PC-9 (cell line): ENCODE results near the gene KCNJ14. TPM values are rescaled to one million over a fixed set of nuclear protein-coding genes. Genes with fewer than 3 reads are reported as not detected.

ENCODE experiments used
- BruUV-seq: library from RNA; stranded (reverse); fragments of 400-500 nt; replicated peaks from 2 replicates; lab custom pipeline; 2021; lab: Mats Ljungman, UMichigan
- CTCF ChIA-PET: fragments of 300-600 bp; sonication (Branson Sonifier 250); formaldehyde crosslinking; loops from one replicate; lab custom pipeline; 2022; ENCODE audit warnings: antibody characterized with exemption; lab: Charles Lee
- POLR2A ChIA-PET: fragments of 300-600 bp; sonication (Branson Sonifier 250); formaldehyde crosslinking; loops from one replicate; lab custom pipeline; 2022; ENCODE audit warnings: antibody characterized with exemption; ENCODE audit not compliant: unreplicated experiment; lab: Charles Lee
- DNase-seq, 2 experiments: peaks; one replicate each; pipeline versions ENCODE4 v3.0.0 to v3.0.0-alpha.2; 2015 to 2022; ENCODE audit warnings: mixed read lengths in 1 of 2
- H2AFZ ChIP-seq: fragments of 200-600 bp; sonication (generic); 2 replicates; pipeline ENCODE4 v1.8.1; 2017; ENCODE audit warnings: antibody characterized with exemption
- H3F3A ChIP-seq: fragments of 200-600 bp; sonication (generic); 2 replicates; pipeline ENCODE4 v1.8.1; 2017; ENCODE audit warnings: antibody characterized with exemption, mild to moderate bottlenecking, low read depth; ENCODE audit not compliant: insufficient read depth
- H3K27ac ChIP-seq: fragments of 200-600 bp; sonication (generic); 2 replicates; pipeline ENCODE4 v1.6.1; 2016; ENCODE audit warnings: mixed run types
- H3K27me3 ChIP-seq: fragments of 200-600 bp; sonication (generic); 2 replicates; pipeline ENCODE4 v1.6.1; 2016; ENCODE audit warnings: low read depth, mixed run types; ENCODE audit not compliant: insufficient read depth
- H3K36me3 ChIP-seq: fragments of 200-600 bp; sonication (generic); 2 replicates; pipeline ENCODE4 v1.6.1; 2016; ENCODE audit warnings: low read depth, mixed run types
- H3K4me1 ChIP-seq: fragments of 200-600 bp; sonication (generic); replicated peaks from 2 replicates; pipeline ENCODE4 v1.6.1; 2016; ENCODE audit warnings: mixed run types; ENCODE audit not compliant: insufficient read depth
- H3K4me2 ChIP-seq: fragments of 200-600 bp; sonication (generic); 2 replicates; pipeline ENCODE4 v1.6.1; 2017; ENCODE audit warnings: mixed run types
- H3K4me3 ChIP-seq: fragments of 200-600 bp; sonication (generic); 2 replicates; pipeline ENCODE4 v1.6.1; 2016; ENCODE audit warnings: mixed run types
- H3K79me2 ChIP-seq: fragments of 200-600 bp; sonication (generic); 2 replicates; pipeline ENCODE4 v1.6.1; 2017; ENCODE audit warnings: low read depth, mixed run types
- H3K9me2 ChIP-seq: fragments of 200-600 bp; sonication (generic); 2 replicates; pipeline ENCODE4 v1.8.1; 2017; ENCODE audit warnings: mild to moderate bottlenecking; ENCODE audit not compliant: insufficient read depth
- H3K9me3 ChIP-seq: fragments of 200-600 bp; sonication (generic); 2 replicates; pipeline ENCODE4 v1.8.1; 2016; ENCODE audit warnings: low read depth; ENCODE audit not compliant: insufficient read depth
- H4K20me1 ChIP-seq: fragments of 200-600 bp; sonication (generic); 2 replicates; pipeline ENCODE4 v1.8.1; 2017; ENCODE audit not compliant: insufficient read depth
- EZH2 ChIP-seq: fragments of 200-600 bp; sonication (generic); IDR thresholded peaks from 2 replicates; pipeline ENCODE4 v1.8.0; 2017; ENCODE audit warnings: antibody characterized with exemption, low read depth
- intact Hi-C: fragments of 100-400 bp; cut with micrococcal nuclease; formaldehyde crosslinking; loops from one replicate; pipeline ENCODE4 v1.10.0; 2022; ENCODE audit not compliant: unreplicated experiment
- total RNA-seq: library from RNA; stranded (reverse); gene quantifications from 2 replicates; pipeline ENCODE4 v1.2.3, GENCODE V29; 2021
- TF ChIP-seq, protein P1 (sequence below): fragments of 200-600 bp; sonication (generic); conservative IDR thresholded peaks from 2 replicates; pipeline ENCODE4 v1.6.1; 2017; ENCODE audit warnings: mixed run types, antibody characterized with exemption, mild to moderate bottlenecking, moderate library complexity

KCNJ14 gene
- total RNA-seq, 1 experiment from 2014 or later: 5.4 TPM

- H3K27me3 ChIP-seq: no peaks in the 10 kb centered on the region
- intact Hi-C loops: loop anchor here (2.0 to 10.0 kb wide), 3 partner anchors 97 to 475 kb away; partner anchors contain the start of genes FTL, GRIN2D and KDELR1
- no peaks in the 10 kb centered on the region for H3K9me2 ChIP-seq
- no peaks in the 10 kb centered on the region for H3K36me3 ChIP-seq
- peak; percentile 70 to 81 for DNase-seq
- TF ChIP-seq, protein P1, sequence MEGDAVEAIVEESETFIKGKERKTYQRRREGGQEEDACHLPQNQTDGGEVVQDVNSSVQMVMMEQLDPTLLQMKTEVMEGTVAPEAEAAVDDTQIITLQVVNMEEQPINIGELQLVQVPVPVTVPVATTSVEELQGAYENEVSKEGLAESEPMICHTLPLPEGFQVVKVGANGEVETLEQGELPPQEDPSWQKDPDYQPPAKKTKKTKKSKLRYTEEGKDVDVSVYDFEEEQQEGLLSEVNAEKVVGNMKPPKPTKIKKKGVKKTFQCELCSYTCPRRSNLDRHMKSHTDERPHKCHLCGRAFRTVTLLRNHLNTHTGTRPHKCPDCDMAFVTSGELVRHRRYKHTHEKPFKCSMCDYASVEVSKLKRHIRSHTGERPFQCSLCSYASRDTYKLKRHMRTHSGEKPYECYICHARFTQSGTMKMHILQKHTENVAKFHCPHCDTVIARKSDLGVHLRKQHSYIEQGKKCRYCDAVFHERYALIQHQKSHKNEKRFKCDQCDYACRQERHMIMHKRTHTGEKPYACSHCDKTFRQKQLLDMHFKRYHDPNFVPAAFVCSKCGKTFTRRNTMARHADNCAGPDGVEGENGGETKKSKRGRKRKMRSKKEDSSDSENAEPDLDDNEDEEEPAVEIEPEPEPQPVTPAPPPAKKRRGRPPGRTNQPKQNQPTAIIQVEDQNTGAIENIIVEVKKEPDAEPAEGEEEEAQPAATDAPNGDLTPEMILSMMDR: peak; percentile 97
- TF ChIP-seq EZH2: no peak
- no TSS peak for BruUV-seq
- H3K27ac ChIP-seq: no peak overlapping the region
- H3K4me1 ChIP-seq: peaks cover 57% of the 10 kb centered on the region
- no peak overlapping the region for H3K4me3 ChIP-seq
- H3K9me3 ChIP-seq: no peaks in the 10 kb centered on the region
- H3K4me2 ChIP-seq: peak overlapping the region; percentile 68
- H4K20me1 ChIP-seq: no peaks in the 10 kb centered on the region
- POLR2A ChIA-PET: interaction anchor here (0.5 to 0.8 kb wide), 4 partner anchors 8 to 503 kb away, joined by 3 to 12 read pairs (median 4); no protein-coding TSS in a partner anchor
- CTCF ChIA-PET: interaction anchor here (0.6 to 1.5 kb wide), 5 partner anchors 13 to 249 kb away, joined by 3 to 10 read pairs (median 3); no protein-coding TSS in a partner anchor
- peaks cover 65% of the 10 kb centered on the region for H3F3A ChIP-seq
- H2AFZ ChIP-seq: no peak overlapping the region
- peaks cover 8% of the 10 kb centered on the region; the same call in 1 of the 2 replicates for H3K79me2 ChIP-seq
Observed at GRCh38 chr19:48489608-48490216, 34.3 kb downstream of the KCNJ14 start.

- Histone ChIP-seq H3K4me2 (peak overlapping the region; percentile 68), H3K9me2 (no peaks in the 10 kb centered on the region), H3K27ac (peak overlapping the region; percentile 43), H3K4me1 (peaks cover 57% of the 10 kb centered on the region), H3K9me3 (no peaks in the 10 kb centered on the region), H2AFZ (no peak overlapping the region), H3K36me3 (no peaks in the 10 kb centered on the region), H3K4me3 (peak overlapping the region; percentile 37; the same call in 1 of the 2 replicates), H3K79me2 (peaks cover 15% of the 10 kb centered on the region; the same call in 1 of the 2 replicates), H4K20me1 (no peaks in the 10 kb centered on the region), H3K27me3 (no peaks in the 10 kb centered on the region), H3F3A (peaks cover 68% of the 10 kb centered on the region)
- no peak for TF ChIP-seq EZH2
- TF ChIP-seq, protein P1: no peak
- DNase-seq: no peak
- BruUV-seq: no TSS peak
- ChIA-PET CTCF (no interaction called here), POLR2A (no interaction called here)
- intact Hi-C loops: no loop called here
Observed at GRCh38 chr19:48490981-48491792, 35.8 kb downstream of the KCNJ14 start.

GRCh38 chr19:48491793-48492123 is 36.4 kb downstream of the KCNJ14 start:
- DNase-seq: no peak
- BruUV-seq: no TSS peak
- intact Hi-C loops: loop anchor here (2.0 kb wide), 2 partner anchors 23 to 219 kb away; partner anchors contain the start of gene CYTH2
- Histone ChIP-seq H4K20me1 (no peaks in the 10 kb centered on the region), H3K9me2 (no peaks in the 10 kb centered on the region), H3K9me3 (no peaks in the 10 kb centered on the region), H3F3A (peaks cover 68% of the 10 kb centered on the region), H3K36me3 (no peaks in the 10 kb centered on the region), H3K4me1 (peaks cover 51% of the 10 kb centered on the region), H3K27me3 (no peaks in the 10 kb centered on the region), H3K79me2 (peaks cover 15% of the 10 kb centered on the region; the same call in 1 of the 2 replicates), H3K4me3 (no peak overlapping the region), H3K27ac (no peak overlapping the region), H2AFZ (no peak overlapping the region), H3K4me2 (no peak overlapping the region)
- POLR2A ChIA-PET: no interaction called here
- TF ChIP-seq, protein P1: no peak
- TF ChIP-seq EZH2: no peak
- CTCF ChIA-PET: no interaction called here
